ENCODE results near the gene EHBP1. TPM values are rescaled to one million over a fixed set of nuclear protein-coding genes. Genes with fewer than 3 reads are reported as not detected.

EHBP1 gene
- total RNA-seq, 1 donor from 2014 or later: 45.8 TPM

GRCh38 chr2:62826953-62827675, 121.6 kb downstream of the EHBP1 start:
- Histone ChIP-seq H3K27me3 (ENCODE audit: low read depth) (no peaks in the 10 kb centered on the region), H3K27ac (no peak overlapping the region), H3K36me3 (no peaks in the 10 kb centered on the region), H3K9me3 (no peaks in the 10 kb centered on the region), H3K4me3 (no peak overlapping the region), H3K4me1 (peaks cover 13% of the 10 kb centered on the region)
- no peak for TF ChIP-seq CTCF (IDR thresholded peaks at IDR 0.05)
- intact Hi-C loops (cut with DNase I): no loop called here
- ATAC-seq: no peak
- no peak for DNase-seq

GRCh38 chr2:62831729-62832128, 126.2 kb downstream of the EHBP1 start:
- Histone ChIP-seq H3K27ac (no peak overlapping the region), H3K9me3 (no peaks in the 10 kb centered on the region), H3K4me1 (no peaks in the 10 kb centered on the region), H3K36me3 (peaks cover 3% of the 10 kb centered on the region), H3K27me3 (ENCODE audit: low read depth) (no peaks in the 10 kb centered on the region), H3K4me3 (no peak overlapping the region)
- intact Hi-C loops (cut with DNase I): no loop called here
- TF ChIP-seq CTCF (IDR thresholded peaks at IDR 0.05): no peak
- ATAC-seq: no peak
- no peak for DNase-seq

- TF ChIP-seq CTCF (IDR thresholded peaks at IDR 0.05): no peak
- H3K27ac ChIP-seq: no peak overlapping the region
- no peaks in the 10 kb centered on the region for H3K36me3 ChIP-seq
- H3K4me1 ChIP-seq: no peaks in the 10 kb centered on the region
- no peak for ATAC-seq
- H3K27me3 ChIP-seq (ENCODE audit: low read depth): no peaks in the 10 kb centered on the region
- intact Hi-C loops (cut with DNase I): no loop called here
- no peak for DNase-seq
- peaks cover 15% of the 10 kb centered on the region for H3K9me3 ChIP-seq
- no peak overlapping the region for H3K4me3 ChIP-seq
Observed at GRCh38 chr2:62844311-62845090, 139.0 kb downstream of the EHBP1 start.

- Histone ChIP-seq H3K4me1 (no peaks in the 10 kb centered on the region), H3K27ac (no peak overlapping the region), H3K27me3 (ENCODE audit: low read depth) (no peaks in the 10 kb centered on the region), H3K9me3 (peaks cover 15% of the 10 kb centered on the region), H3K36me3 (no peaks in the 10 kb centered on the region), H3K4me3 (no peak overlapping the region)
- ATAC-seq (no peak), DNase-seq (no peak)
- intact Hi-C loops (cut with DNase I): no loop called here
- no peak for TF ChIP-seq CTCF (IDR thresholded peaks at IDR 0.05)
Observed at GRCh38 chr2:62845256-62845655, 139.7 kb downstream of the EHBP1 start.

GRCh38 chr2:62852254-62852653, 146.7 kb downstream of the EHBP1 start:
- DNase-seq (no peak), ATAC-seq (no peak)
- intact Hi-C loops (cut with DNase I): no loop called here
- TF ChIP-seq CTCF (IDR thresholded peaks at IDR 0.05): no peak
- H3K4me1 ChIP-seq: no peaks in the 10 kb centered on the region
- no peaks in the 10 kb centered on the region for H3K36me3 ChIP-seq
- H3K27ac ChIP-seq: no peak overlapping the region
- H3K4me3 ChIP-seq: no peak overlapping the region
- H3K27me3 ChIP-seq (ENCODE audit: low read depth): no peaks in the 10 kb centered on the region
- peaks cover 6% of the 10 kb centered on the region for H3K9me3 ChIP-seq

Measured in lower lobe of right lung (tissue), 2 donors.